ENCODE data around the gene VAMP7. TPM values are rescaled to one million over a fixed set of nuclear protein-coding genes. Genes with fewer than 3 reads are reported as not detected.

VAMP7 gene
- total RNA-seq, 1 donor: 44.9 TPM

DNA sequence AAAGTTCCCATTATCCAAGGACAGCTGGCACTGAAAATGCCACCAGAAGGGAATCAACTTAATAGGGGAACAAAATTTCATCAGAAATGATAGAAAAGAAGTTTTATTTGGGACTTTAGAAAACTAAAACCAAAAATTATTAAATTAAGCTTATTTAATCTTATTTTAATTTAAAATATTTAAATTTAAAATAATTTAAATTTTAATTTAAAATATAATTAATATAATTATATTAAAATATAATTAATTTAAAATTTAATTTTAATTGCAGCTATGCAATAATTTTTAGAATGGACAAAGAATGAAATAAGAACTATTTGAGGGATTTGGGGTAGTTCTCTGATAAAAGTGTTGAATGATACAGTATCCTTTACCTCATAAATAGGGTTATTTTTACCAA lies 10.2 kb upstream of the VAMP7 start:
- DNase-seq (ENCODE audit: low read depth): no peak
- TF ChIP-seq, protein P1, sequence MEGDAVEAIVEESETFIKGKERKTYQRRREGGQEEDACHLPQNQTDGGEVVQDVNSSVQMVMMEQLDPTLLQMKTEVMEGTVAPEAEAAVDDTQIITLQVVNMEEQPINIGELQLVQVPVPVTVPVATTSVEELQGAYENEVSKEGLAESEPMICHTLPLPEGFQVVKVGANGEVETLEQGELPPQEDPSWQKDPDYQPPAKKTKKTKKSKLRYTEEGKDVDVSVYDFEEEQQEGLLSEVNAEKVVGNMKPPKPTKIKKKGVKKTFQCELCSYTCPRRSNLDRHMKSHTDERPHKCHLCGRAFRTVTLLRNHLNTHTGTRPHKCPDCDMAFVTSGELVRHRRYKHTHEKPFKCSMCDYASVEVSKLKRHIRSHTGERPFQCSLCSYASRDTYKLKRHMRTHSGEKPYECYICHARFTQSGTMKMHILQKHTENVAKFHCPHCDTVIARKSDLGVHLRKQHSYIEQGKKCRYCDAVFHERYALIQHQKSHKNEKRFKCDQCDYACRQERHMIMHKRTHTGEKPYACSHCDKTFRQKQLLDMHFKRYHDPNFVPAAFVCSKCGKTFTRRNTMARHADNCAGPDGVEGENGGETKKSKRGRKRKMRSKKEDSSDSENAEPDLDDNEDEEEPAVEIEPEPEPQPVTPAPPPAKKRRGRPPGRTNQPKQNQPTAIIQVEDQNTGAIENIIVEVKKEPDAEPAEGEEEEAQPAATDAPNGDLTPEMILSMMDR (IDR thresholded peaks at IDR 0.05; ENCODE audit: insufficient read depth, low read length): no peak
- H3K4me3 ChIP-seq (ENCODE audit: low read depth, low read length): no peak overlapping the region

DNA sequence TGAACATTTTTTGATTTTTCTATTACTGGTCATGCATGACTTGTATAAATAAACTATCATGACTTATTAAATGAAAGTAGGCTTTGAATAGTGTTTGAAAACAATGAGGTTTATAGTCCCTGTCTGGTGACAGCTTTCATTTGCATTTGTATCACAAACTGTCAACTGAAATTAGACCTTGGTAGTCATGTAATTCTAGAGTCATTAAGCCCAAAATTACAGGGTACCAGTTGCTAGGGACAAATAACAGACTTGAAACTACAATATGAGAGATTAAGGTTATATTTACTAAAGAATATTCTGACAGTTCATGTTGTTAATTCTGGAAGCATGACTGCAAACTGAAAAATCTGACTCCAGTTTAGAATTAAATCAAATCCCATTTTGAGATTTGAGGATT lies 9.2 kb upstream of the VAMP7 start:
- DNase-seq (ENCODE audit: low read depth): no peak
- TF ChIP-seq, protein P1 (IDR thresholded peaks at IDR 0.05; ENCODE audit: insufficient read depth, low read length): no peak
- no peak overlapping the region for H3K4me3 ChIP-seq (ENCODE audit: low read depth, low read length)

DNA sequence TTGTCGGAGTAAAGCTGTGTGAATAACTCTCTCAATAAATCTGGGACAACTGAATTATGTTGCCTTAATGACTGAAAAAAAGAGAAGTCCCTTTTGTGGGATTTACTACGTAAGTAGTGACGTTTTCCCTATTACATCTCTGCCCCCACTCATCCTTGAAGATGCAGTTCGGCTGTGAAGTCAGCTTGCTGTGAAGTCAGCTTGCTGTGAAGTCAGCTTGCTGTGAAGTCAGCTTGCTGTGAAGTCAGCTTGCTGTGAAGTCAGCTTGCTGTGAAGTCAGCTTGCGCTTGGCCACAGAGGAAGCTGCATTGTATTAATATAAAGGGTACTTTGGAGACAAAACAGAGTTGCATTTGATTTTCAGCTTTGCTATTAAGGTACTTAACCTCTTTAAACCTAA lies 8.0 kb upstream of the VAMP7 start:
- TF ChIP-seq, protein P1 (IDR thresholded peaks at IDR 0.05; ENCODE audit: insufficient read depth, low read length): no peak
- DNase-seq (ENCODE audit: low read depth): no peak
- H3K4me3 ChIP-seq (ENCODE audit: low read depth, low read length): no peak overlapping the region

DNA sequence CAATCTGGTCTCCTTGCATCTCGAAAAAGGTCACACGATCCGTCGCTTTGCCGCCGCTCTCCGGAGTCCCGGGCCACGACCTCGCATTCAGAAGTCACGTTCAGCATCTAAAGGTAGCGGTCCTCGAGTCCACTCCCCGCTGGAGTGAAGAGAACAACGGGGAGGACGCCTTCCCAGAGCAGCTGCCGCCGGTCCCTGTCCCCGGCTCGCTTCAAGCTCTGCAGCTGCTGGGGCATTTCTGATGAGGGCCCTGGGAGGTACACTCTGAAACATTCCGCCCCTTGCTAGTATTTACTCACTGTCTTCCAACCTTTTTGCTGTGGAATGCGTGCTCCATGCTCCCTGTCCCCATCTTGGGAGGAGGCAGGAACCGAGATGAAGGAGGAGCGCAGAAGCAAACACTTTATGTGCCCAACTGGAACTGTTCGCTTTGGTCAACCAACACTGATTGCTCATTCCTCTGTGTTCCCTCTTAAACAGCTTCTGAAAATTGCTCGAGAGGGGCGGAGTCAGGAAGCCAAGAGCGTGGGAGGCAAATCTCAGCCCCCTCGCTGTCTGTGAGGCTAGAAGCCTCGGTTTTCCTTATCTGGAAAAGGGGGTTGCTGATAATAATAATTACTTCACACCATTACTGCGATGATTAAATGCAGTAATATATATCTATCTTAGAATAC lies 6.4 kb upstream of the VAMP7 start:
- TF ChIP-seq, protein P1 (IDR thresholded peaks at IDR 0.05; ENCODE audit: insufficient read depth, low read length): no peak
- DNase-seq (ENCODE audit: low read depth): no peak
- H3K4me3 ChIP-seq (ENCODE audit: low read depth, low read length): peak overlapping the region; percentile 36

DNA sequence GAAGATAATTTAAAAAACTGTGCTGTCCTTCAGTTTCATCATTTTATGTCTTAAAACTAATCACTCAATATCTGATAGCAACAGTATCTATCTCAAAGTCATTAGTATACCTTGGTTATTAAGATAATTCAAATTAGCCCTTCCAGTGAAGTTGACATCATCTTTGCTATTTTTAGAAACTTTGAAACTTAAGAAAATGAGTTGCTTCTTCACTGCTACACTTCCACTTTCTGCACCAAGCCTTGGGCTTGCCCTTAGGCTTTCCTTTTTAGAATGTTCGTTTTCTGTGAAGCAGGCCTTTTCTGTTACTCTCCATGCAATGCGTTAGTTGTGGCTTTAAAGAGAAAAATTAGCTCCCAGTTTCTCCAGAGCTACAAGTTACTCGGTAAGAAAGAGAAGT lies 4.4 kb upstream of the VAMP7 start:
- H3K4me3 ChIP-seq (ENCODE audit: low read depth, low read length): no peak overlapping the region
- DNase-seq (ENCODE audit: low read depth): no peak
- TF ChIP-seq, protein P1 (IDR thresholded peaks at IDR 0.05; ENCODE audit: insufficient read depth, low read length): no peak

DNA sequence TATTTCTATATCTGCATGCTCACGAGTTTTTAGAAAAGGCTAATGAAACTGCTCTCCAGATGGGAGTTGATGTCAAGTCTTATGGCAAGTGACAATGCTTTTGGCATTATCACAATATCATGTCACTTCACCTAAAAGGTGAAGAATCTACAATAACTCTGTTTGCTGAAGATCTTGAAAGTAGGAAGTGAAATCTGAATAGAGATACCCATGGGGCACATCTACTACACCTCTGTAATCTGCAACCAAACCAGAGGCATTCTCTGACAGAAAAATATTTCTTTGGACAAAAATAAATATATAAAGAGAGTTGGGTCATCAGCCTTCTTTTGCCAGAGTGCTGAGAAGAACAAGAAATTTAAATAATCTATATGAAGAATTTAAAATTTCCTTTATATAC lies 3.9 kb upstream of the VAMP7 start:
- no peak for DNase-seq (ENCODE audit: low read depth)
- TF ChIP-seq, protein P1 (IDR thresholded peaks at IDR 0.05; ENCODE audit: insufficient read depth, low read length): no peak

More for the DNA sequence above, 3.9 kb upstream of the VAMP7 start:
- H3K4me3 ChIP-seq (ENCODE audit: low read depth, low read length): no peak overlapping the region

Data from fibroblast of the aortic adventitia (primary cell).